Measurements from ENCODE around the gene SKIDA1. TPM values are rescaled to one million over a fixed set of nuclear protein-coding genes. Genes with fewer than 3 reads are reported as not detected.

Gene SKIDA1
- total and polyA plus RNA-seq, 8 donors, result under 0.01 to 2.7 (median 0.45) TPM; not detected in 1

GRCh38 chr10:21518641-21519396 is 6.7 kb downstream of the SKIDA1 start:
- peak overlapping the region; percentile 58 to 76 (median 67) for H3K4me3 ChIP-seq
- peaks cover 0 to 72% (median 58%) of the 10 kb centered on the region in 3 donors for H3K27me3 ChIP-seq
- intact Hi-C loops (cut with DNase I; ENCODE audit: low total_unique reads), result no loop called here
- H3K4me1 ChIP-seq, result peaks cover 10 to 80% (median 37%) of the 10 kb centered on the region in 4 donors
- no peak for TF ChIP-seq CTCF (IDR thresholded peaks at IDR 0.05)
- no peak for TF ChIP-seq POLR2A (IDR thresholded peaks at IDR 0.05)
- TF ChIP-seq EP300 (IDR thresholded peaks at IDR 0.05), result no peak
- no peak for TF ChIP-seq POLR2AphosphoS5 (IDR thresholded peaks at IDR 0.05)
- DNase-seq, result peak in 1 of 2 donors; percentile 74
- no peaks in the 10 kb centered on the region for H3K36me3 ChIP-seq
- WGBS, 5 donors, result 10 to 23% (median 15%) methylated on average over 16 of the region's 16 CpGs
- H3K27ac ChIP-seq, result peak overlapping the region; percentile 57 to 82 (median 79)
- no peaks in the 10 kb centered on the region for H3K9me3 ChIP-seq

- intact Hi-C loops (cut with DNase I; ENCODE audit: low total_unique reads), result no loop called here
- no peaks in the 10 kb centered on the region for H3K36me3 ChIP-seq
- peaks cover 0 to 78% (median 64%) of the 10 kb centered on the region in 3 donors for H3K27me3 ChIP-seq
- 14 to 30% (median 19%) methylated on average over 13 of the region's 13 CpGs for WGBS, 5 donors
- TF ChIP-seq CTCF (IDR thresholded peaks at IDR 0.05) (no peak), POLR2A (IDR thresholded peaks at IDR 0.05) (no peak), EP300 (IDR thresholded peaks at IDR 0.05) (no peak), POLR2AphosphoS5 (IDR thresholded peaks at IDR 0.05) (no peak)
- no peaks in the 10 kb centered on the region for H3K9me3 ChIP-seq
- peak in 1 of 2 donors; percentile 73 for DNase-seq
- peaks cover 6 to 77% (median 37%) of the 10 kb centered on the region in 4 donors for H3K4me1 ChIP-seq
- peak overlapping the region; percentile 68 to 82 (median 79) for H3K27ac ChIP-seq
- H3K4me3 ChIP-seq, result peak overlapping the region; percentile 58 to 76 (median 67)
Observed at GRCh38 chr10:21518149-21518640, 7.3 kb downstream of the SKIDA1 start.

GRCh38 chr10:21517134-21518031 is 8.1 kb downstream of the SKIDA1 start:
- Histone ChIP-seq H3K27ac (peak overlapping the region; percentile 68 to 82 (median 79)), H3K4me3 (peak overlapping the region; percentile 58 to 76 (median 67)), H3K9me3 (no peaks in the 10 kb centered on the region), H3K4me1 (peaks cover 6 to 69% (median 37%) of the 10 kb centered on the region in 4 donors), H3K27me3 (peaks cover 0 to 80% (median 68%) of the 10 kb centered on the region in 3 donors), H3K36me3 (no peaks in the 10 kb centered on the region)
- peak; percentile 38 to 82 for DNase-seq
- 2 to 9% (median 2%) methylated on average over 24 to 73 of the region's 73 CpGs for WGBS, 5 donors
- intact Hi-C loops (cut with DNase I; ENCODE audit: low total_unique reads), result no loop called here
- TF ChIP-seq POLR2A (IDR thresholded peaks at IDR 0.05) (no peak), CTCF (IDR thresholded peaks at IDR 0.05) (no peak), EP300 (IDR thresholded peaks at IDR 0.05) (no peak)

Data from stomach (tissue), 9 donors.